Midbrain (tissue), 1 donor: ENCODE results near the gene SLC12A5.
A peak's percentile ranks its signal among the peaks of the same experiment; 100 is the strongest.

Source experiments
- DNase-seq: peaks from one replicate; lab custom pipeline; 2025; lab: John Stamatoyannopoulos, UW

SLC12A5 gene

DNA sequence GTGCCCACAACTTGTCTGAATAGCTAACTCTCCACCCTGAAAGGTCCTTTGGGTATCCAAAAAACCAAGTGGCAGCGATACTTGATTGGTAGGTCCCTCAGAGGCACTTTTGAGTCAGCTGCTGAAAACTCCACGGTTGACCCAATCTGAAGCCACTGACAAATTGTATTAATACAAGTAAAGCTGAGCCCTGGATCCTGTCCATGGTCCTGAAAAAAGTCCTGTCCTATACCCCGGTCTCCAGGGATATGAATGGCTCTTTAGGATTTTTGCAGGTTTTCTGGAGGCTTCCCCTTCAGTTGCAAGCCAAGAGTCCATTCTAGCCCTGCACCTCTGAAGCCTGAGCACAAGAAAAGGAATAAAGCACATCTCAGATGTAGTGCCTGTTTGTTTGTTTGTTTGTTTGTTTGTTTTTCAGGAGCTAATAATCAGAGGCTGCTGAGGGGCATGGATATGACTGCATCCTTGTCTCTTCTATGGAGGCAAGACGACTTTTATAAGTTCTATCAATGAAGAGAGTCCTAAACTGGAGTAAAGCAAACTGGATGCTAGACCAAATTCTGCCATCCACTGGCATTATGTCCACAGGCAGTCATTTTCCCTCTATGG, 1.7 kb upstream of the SLC12A5 start:
- peak; percentile 29 for DNase-seq

DNA sequence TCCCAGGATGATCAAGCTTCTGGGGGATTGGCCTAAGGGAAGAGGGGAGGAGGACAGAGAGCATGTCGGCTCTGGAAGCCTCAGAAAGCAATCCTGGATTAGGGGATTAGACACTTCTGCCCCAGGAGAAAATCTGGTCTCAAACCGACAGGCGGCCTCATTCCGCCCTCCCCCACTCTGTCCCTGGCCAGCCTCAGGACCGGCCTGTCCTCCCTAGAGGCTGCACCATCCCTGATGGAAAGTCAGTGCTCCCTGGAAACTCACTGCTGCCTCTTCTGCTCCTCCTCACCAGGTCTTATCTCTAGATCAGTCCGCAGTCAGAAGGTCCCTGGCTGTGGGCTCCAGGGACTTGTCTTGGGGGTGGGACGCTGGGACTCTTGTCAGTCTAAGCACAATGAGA, 905 bp upstream of the SLC12A5 start:
- no peak for DNase-seq

DNA sequence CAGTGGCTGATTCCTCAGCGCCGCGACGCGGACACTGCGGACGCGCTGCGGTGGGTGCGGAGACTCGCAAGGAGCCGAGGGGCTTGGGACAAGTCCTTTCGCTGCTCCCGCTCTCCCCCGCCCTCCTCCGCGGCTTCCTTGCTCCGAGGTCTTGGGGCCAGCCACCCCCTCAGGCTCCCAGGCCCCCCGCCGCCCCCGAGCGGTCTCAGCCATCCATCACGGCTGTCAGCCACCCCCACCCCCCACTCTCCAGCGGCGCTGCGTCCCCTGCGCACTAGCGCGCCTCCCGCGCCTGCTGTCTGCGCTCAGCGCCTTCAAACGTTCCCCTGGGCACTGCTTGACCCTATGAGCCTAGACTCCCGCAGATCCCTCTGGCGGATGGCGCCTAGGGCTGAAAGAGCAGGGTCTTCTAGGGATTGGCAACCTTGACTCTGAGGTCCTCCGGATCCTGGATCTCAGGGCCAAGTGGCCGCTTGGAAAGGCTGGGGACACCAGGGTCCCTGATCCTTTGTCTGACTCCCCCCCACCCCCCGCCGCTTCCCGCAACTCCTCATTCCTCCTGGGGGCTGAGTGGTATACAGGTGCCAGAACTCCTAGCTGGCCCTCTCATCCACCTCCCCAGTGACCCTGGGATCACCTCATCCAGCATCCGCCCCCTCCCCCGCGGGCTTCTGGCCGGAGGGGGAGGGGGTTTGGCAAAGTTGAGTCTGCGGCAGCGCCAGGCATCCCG, 1.4 kb downstream of the SLC12A5 start:
- DNase-seq: no peak

DNA sequence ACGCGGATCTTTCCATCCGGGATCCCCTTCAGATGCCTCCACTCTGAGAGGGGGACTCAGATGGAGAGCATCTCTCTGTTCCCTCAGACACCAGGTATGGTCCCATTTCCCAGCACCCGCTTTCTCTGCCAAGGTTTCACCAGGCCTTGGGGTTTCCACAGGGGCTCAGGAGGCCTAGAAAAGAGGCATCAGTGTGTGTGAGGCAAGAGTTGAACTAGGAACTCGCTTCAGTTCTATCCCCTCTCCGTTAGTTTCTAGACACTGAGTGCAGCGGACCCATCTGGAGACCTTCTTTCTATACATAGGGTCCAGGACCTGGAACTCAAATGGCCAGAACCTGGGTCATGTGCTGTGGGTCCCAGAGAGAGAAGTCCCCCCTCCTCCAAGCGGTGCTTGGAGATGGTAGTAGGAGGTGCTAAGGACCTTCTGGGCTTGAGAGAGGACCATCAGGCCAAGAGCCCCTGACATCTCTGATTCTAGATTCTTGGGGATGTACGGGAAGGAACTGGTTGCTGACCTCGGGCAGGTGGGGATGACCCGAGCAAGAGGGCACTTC, 2.1 kb downstream of the SLC12A5 start:
- no peak for DNase-seq

DNA sequence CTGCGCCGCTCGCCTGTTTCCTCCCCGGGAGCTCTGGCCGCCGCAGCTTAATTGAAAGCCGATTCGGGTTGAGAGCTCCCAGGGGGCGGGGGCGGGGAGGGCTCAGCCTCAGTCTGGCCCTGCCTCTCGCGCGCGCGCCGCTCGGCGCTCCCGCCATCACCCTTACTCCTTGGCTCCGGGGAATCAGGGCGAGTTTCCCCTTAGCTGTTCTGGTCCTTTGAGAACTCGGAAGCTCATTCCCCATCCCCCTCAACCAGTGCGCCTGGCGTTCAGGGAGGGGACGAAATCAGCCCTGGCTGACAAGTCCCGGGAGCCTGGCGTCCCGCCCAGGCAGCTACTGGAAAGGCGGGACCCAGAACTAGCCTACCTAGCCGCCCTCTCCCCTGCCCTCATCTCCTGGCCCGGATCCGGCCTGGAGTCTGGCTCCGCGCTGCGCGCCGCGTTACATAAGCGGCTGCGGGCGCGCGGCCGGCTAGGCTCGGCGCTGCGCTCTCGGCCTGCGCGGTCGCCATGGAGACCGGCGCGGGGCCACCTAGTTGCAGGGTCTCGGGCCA, 2.8 kb downstream of the SLC12A5 start:
- peak; percentile 7 for DNase-seq

DNA sequence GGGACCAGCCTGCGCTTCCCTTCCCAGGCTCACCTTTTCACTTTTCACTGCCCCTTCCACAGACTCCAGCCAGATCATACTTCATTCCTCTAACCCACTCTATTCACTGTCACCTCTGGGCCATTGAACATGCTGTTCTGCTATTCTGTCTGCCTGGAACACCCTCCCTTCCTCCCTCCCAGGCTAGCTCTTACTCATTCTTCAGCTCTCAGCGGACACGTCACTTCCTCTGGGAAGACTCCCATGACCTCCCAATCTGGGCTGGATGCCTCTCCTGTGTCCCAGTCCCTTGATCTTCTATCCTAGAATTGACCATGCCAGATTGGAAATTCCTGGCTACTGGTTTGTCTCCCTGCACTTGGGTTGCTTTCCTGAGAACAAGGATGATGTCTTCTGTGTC, 5.0 kb downstream of the SLC12A5 start:
- DNase-seq: no peak

DNA sequence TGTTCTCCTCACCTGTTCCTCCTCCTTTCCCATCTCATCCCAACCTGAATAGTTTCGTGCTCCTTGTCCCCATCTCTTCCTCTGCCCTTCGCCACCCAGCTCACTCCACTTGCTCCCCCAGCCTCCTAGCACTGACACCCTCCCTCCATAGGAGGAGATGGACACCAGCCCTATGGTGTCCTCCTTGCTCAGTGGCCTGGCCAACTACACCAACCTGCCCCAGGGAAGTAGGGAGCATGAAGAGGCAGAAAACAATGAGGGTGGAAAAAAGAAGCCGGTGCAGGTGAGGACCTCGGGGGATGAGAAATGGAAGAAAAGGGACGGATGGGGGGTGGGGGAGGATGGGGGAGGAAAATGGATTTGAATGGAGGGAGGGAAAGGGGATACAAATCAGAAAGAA, 6.2 kb downstream of the SLC12A5 start:
- DNase-seq: no peak

DNA sequence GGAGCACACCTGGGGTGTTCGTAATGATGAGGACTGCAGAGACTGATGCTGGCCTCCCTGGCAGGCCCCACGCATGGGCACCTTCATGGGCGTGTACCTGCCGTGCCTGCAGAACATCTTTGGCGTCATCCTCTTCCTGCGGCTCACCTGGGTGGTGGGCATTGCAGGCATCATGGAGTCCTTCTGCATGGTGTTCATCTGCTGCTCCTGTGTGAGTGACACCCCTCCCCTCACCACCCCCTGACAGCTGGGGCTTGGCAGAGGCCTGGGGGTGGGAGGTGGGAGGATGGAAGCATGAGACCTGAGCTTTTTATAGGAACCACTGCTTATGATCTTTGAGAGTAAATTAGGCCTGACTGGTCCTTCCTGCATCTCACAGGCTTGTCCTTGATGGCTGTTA, 6.7 kb downstream of the SLC12A5 start:
- DNase-seq: no peak

DNA sequence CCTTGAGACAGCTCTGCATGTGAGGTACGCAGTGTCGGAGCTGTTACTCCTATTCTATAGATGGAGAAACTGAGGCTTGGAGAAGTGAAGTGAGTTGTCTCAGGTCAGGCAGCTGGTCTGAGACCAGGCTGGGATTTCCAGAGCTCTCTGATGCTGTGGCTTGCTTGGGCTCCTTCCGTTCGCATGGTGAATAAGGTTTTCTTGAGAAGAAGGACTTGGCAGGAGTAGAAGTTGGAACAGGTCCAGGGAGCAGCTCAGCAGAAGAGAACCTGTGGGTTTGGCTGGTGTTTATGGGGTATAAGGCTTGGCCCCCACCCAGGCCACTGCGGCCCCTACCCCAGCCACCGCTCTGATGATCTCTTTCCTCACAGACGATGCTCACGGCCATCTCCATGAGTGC, 7.4 kb downstream of the SLC12A5 start:
- no peak for DNase-seq

DNA sequence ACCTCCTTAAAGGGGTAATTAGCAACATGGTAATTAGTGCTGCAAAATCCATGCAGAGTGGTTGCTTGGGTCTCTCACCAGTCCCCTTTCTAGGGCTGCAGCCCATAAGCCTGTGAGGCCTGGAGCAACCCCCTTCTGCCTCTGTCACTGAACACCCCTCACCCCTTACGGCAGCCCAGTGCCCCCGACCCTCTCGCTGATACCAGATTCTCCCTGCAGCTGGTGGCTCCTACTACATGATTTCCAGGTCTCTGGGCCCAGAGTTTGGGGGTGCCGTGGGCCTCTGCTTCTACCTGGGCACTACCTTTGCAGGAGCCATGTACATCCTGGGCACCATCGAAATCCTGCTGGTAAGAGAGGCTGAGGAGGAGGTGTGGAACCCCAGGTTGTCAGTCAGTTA, 8.0 kb downstream of the SLC12A5 start:
- DNase-seq: no peak

DNA sequence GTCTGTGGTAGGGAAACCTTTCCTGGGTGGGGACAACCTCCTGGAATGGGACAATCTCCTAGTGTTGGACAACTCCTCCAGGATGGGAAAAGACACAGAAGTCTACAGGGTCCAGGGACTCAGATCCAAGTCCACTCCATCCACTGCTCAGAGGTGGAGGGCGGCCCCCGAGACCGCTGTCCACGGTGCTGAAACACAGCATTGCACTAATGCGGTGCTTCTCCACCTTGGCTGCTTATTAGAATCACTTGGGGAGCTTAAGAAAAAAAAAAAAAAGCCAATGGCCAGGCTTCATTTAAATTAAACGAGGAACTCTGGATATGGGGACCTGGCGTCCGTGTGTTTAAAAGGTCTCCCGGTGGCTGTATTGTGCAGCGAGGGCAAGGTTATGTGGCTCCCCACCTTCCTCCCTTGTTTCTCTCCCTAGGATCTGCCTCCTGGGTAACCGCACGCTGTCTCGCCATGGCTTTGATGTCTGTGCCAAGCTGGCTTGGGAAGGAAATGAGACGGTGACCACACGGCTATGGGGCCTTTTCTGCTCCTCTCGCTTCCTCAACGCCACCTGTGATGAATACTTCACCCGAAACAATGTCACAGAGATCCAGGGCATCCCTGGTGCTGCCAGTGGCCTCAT, 12.0 kb downstream of the SLC12A5 start:
- DNase-seq: no peak

DNA sequence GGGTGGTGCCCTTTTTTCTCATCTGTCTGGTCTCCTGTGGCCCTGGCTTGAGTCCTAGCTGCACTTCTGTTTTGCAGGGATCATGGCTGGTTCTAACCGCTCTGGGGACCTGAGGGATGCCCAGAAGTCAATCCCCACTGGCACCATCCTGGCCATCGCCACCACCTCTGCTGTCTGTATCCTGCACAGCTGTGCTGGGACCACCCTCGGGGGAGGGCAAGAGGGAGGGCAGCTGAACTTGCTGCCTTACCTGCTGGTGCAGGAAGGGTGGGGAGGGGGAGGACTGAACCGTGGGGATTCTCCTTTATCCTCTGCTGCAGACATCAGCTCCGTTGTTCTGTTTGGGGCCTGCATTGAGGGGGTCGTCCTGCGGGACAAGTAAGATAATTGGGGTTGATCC, 14.5 kb downstream of the SLC12A5 start:
- no peak for DNase-seq

DNA sequence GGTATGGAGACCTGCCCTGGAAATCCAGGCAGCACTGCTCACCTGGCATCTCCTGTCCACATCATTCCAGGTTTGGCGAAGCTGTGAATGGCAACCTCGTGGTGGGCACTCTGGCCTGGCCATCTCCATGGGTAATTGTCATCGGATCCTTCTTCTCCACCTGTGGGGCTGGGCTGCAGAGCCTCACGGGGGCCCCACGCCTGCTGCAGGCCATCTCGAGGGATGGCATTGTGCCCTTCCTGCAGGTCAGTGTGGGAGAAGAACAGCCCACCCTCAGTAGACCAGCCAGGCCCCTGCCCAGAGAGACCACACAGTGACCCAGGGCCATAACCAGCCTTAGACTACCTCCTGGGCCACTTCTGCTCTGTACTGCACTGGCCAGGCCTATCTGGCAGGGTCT, 15.9 kb downstream of the SLC12A5 start:
- DNase-seq: no peak

DNA sequence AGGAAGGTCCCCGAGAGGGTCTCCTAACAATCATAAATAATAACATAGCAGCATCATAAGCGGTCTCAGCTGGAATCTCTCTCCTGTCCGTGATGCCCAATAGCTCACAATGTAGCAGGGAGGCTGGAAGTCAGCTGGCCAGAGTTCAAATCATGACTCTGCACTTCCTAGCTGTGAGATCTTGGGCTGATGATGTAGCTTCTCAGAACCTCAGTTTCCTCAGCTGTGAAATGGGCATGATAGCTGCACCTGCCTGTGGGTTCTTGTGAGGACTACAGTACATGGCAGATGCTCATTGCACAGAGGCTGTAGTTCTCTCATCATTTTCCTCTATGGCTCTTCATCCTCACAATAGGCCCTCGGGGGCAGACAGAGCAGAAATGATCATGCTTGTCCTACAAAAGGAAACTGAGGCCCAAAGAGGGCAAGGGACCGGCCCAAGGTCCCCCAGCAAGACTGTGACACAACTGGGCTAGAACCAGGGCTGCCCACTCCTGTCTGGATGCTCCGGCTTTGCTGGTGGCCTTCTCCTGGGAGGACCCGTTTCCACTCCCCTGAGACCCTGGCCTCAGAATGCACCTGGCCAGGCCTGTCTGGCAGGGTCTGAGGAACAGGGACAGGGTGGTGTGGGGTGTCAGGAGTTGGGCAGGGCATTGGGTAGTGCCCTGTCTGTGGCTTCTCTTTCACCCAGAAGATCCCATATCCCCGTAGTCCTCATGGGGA, 17.7 kb downstream of the SLC12A5 start:
- no peak for DNase-seq

DNA sequence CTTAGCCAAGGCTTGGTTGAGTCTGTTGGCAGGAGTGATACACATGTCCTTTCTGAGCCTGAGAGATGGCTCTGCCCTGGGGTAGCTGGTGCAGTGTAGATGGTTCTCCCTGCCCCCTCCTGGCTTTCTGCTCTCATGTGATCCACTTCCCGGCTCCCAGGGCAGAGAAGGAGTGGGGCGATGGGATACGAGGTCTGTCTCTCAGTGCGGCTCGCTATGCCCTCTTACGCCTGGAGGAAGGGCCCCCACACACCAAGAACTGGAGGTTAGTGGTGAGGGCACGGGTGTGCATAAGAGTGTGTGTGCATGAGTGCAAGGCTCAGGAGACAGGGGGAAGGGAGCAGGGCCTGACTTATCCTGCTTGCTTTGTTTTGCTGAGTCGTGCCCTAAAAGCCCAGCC, 18.8 kb downstream of the SLC12A5 start:
- DNase-seq: no peak

DNA sequence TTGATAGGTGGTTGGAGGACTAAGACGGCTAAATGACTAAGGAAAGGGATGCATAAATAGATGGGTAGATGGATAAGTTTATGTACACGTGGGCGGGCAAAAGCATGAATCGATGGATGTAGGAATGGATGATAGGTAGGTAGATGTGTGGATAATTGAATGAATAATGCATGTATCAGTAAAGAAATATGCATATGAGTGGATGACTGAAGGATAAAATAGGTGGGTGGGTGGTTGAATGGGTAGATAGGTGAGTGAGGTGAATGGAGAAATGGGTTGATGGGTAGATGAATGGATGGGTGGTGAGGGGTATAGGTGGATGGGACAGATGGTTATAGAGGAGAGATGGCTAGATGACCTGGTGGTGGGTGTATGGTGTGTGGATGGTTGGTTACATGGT, 20.2 kb downstream of the SLC12A5 start:
- DNase-seq: no peak

DNA sequence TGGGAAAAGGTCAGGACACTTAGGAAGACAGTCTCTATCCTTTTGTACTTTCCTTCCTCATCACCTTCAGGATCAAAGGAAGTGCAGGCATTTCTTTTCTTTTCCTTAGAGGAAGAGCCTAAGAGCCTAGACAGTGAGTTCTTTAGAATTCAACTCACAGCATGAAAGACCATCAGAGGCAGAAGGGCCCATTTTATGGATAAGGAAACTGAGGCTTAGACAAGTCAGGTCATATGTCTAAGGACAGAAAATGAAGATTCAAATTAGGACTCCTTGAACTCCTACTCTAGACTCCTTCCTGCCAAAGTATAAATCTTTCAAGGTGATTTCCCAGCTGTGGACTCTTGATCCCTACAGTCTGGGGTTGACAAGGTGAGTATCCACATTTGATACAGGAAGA, 20.8 kb downstream of the SLC12A5 start:
- no peak for DNase-seq

DNA sequence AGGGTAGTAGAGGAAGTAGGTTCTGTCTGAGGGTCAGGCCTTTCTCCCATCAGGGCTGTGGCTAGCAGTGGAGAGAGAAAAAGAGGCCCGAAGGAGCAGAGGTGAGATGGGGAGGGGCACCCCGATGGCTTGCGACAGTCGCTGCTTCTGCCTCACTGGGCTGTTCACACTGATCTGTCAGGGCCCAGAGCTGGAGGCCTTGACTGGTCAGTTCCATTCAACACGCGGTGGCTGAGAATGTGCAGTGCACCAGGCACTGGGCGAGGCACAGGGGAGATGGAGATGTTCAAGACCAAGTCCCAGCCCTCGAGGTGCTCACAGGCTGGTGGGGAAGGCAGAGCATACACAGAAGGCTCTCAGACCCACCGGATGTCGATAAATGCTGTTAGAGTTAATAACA, 21.4 kb downstream of the SLC12A5 start:
- no peak for DNase-seq

DNA sequence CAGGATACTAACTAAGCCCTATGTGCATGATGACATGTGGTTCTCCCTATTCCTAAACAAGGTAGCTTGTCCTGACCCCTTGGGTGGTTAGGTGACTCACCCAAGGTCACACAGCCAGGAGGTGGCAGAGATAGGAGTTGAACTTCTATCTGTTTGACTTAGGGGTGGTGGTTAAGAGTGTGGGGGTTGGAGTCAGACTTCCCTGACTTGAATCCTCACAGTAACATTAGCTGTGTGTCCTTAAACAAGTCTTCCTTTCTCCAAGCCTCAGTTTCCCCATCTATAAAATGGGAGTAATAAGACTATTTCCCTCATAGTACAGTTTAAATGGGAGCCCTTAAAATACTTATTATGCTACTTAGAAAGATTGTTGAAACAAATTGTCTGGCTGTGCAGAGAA, 21.9 kb downstream of the SLC12A5 start:
- DNase-seq: no peak

DNA sequence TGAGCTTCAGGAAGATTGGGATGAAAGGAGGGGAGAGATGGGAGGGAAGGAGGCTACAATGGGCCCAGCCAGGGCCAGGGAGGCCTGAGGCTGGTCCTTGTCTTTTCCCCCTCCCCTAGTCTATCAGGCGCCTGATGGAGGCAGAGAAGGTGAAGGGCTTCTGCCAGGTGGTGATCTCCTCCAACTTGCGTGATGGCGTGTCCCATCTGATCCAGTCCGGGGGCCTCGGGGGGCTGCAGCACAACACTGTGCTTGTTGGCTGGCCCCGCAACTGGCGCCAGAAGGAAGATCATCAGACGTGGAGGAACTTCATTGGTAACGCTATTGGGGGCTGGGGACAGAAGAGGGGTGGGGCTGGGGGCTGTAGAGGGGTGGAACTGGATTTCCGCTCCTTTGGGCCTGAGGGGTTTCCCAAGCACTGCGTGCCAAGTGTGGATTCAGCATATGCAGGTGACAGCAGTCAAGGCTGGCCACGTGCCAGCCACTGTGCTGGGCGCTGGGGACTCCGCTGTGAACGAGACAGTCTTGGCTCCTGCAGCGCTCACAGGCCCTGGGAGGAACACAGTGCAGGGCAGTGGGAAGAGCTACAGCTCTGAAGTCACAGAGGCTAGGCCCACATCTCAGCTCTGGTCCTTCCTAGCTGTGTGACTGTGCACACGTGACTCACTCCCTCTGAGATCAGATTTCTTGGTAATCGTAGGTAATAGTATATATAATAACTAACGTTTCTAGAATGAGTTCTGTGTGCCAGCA, 22.7 kb downstream of the SLC12A5 start:
- no peak for DNase-seq

DNA sequence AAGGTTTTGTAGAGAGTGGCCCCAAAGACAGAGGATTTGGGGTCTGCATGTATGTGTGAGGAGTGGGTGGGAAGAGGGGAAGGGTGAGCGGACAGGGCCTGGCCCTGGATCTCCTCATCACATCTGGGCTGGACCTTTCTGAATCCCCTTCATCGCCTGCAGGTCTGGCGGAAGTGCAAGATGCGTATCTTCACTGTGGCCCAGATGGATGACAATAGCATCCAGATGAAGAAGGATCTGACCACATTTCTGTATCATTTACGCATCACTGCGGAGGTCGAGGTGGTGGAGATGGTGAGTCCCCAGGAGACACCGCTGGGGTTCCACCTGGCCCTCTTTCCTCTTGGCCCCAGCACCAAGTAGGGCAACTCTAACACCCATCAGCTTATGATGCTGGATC, 24.4 kb downstream of the SLC12A5 start:
- no peak for DNase-seq

DNA sequence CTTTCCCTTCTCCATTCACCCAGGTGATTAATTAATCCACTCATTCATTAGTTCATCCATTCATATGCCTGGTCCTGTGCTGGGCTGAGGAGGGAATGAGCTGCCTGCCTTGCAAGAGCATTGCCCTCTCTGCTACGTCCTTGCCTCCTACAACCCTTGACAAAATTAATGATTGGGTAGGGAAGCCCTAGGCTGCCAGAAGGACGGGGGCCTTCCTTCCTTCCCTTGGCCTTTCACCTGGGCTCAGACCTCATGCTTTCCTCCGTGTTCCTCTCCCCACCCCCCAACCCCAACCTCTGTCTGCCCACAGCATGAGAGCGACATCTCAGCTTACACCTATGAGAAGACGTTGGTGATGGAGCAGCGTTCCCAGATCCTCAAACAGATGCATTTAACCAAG, 25.6 kb downstream of the SLC12A5 start:
- DNase-seq: no peak
